Measurements from ENCODE around the gene SHE. TPM values are rescaled to one million over a fixed set of nuclear protein-coding genes. Genes with fewer than 3 reads are reported as not detected.

SHE gene
- total and polyA plus RNA-seq, 10 of the 15 experiments (the other 5 are each of a cell fraction or from before 2014, with no cell fraction given), result under 0.01 to 0.05 (median 0.03) TPM; not detected in 3

GRCh38 chr1:154493276-154493675 is 8.9 kb downstream of the SHE start:
- RAD21 ChIA-PET (ENCODE audit: unreplicated experiment), result interaction anchor here (0.8 to 2.3 kb wide), 3 partner anchors 11 to 53 kb away, joined by 3 to 11 read pairs (median 4); no protein-coding TSS in a partner anchor
- peak; percentile 47 for ATAC-seq
- no peak overlapping the region; the same call in 1 of the 2 replicates for H3K27ac ChIP-seq (ENCODE audit: control insufficient read depth, insufficient read depth)

More at GRCh38 chr1:154493276-154493675, 8.9 kb downstream of the SHE start:
- TF ChIP-seq SPI1 (IDR thresholded peaks at IDR 0.05; ENCODE audit: borderline replicate concordance, insufficient read depth, low read depth, low read length) (peak; percentile 47; the same call in 1 of the 2 replicates), NRF1 (conservative IDR thresholded peaks at IDR 0.05; ENCODE audit: low read depth, low read length) (no peak), ETV6 (conservative IDR thresholded peaks at IDR 0.05 in 1 of 2, IDR thresholded peaks at IDR 0.05 in 1 of 2; ENCODE audit: borderline replicate concordance in 1 of 2, low read depth in 1 of 2) (peak in 1 of 2 experiments; percentile 93; a peak in 2 of 4 replicates), ESRRA (IDR thresholded peaks at IDR 0.05; ENCODE audit: low read length) (no peak), YY1 (IDR thresholded peaks at IDR 0.05; ENCODE audit: low read depth, low read length) (0 out of 2 replicates have a peak, but pooled peaks have one; percentile 11), NKRF (conservative IDR thresholded peaks at IDR 0.05) (no peak), EED (IDR thresholded peaks at IDR 0.05; ENCODE audit: low read depth) (0 out of 2 replicates have a peak, but pooled peaks have one; percentile 51), EZH2 (IDR thresholded peaks at IDR 0.05; ENCODE audit: borderline replicate concordance, control insufficient read depth, low read depth, low read length) (no peak), RUNX3 (IDR thresholded peaks at IDR 0.05; ENCODE audit: low read length) (peak; percentile 51), IKZF1 (conservative IDR thresholded peaks at IDR 0.05) (0 out of 2 replicates have a peak, but pooled peaks have one; percentile 26)
- Histone ChIP-seq H3K79me2 (ENCODE audit: control insufficient read depth, insufficient read depth, low read length) (no peaks in the 10 kb centered on the region), H2AFZ (ENCODE audit: control insufficient read depth, low read depth, low read length) (peak overlapping the region; percentile 19; the same call in 1 of the 2 replicates), H4K20me1 (ENCODE audit: control insufficient read depth, insufficient read depth) (no peaks in the 10 kb centered on the region), H3K27me3 (replicated peaks in 1 of 2; ENCODE audit: control insufficient read depth in 2 of 2, insufficient read depth in 2 of 2, low read length in 1 of 2) (no peaks in the 10 kb centered on the region), H3K4me3 (no peak overlapping the region), H3K9me3 (replicated peaks; ENCODE audit: control insufficient read depth, insufficient read depth, low read length) (no peaks in the 10 kb centered on the region), H3K4me2 (ENCODE audit: control insufficient read depth, insufficient read depth) (peak overlapping the region; percentile 39), H3K9ac (ENCODE audit: control insufficient read depth, insufficient read depth, low read length) (no peak overlapping the region), H3K4me1 (ENCODE audit: control insufficient read depth, insufficient read depth, low read length) (peaks cover 45% of the 10 kb centered on the region), H3K36me3 (ENCODE audit: control insufficient read depth in 2 of 2, insufficient read depth in 2 of 2, low read length in 1 of 2) (no peaks in the 10 kb centered on the region)
- in situ Hi-C loops (cut with MboI), result no loop called here
- 17% methylated on average over 8 of the region's 8 CpGs for WGBS (ENCODE audit: insufficient coverage, insufficient replicate concordance, low lambda C conversion rate, missing lambda C conversion rate)
- CTCF ChIA-PET, result interaction anchor here (0.7 to 10.0 kb wide), 6 partner anchors 12 to 158 kb away, joined by 3 to 80 read pairs (median 8); no protein-coding TSS in a partner anchor
- POLR2A ChIA-PET, result interaction anchor here (1.0 to 1.7 kb wide), 2 partner anchors 10 to 41 kb away, joined by 3 read pairs; no protein-coding TSS in a partner anchor
- SMC1A ChIA-PET (ENCODE audit: uncharacterized antibody, unreplicated experiment), result interaction anchor here (2.0 to 9.3 kb wide), 2 partner anchors 10 to 26 kb away, joined by 7 to 97 read pairs; no protein-coding TSS in a partner anchor
- BruUV-seq (replicated peaks), result no TSS peak
- intact Hi-C loops (cut with micrococcal nuclease; ENCODE audit: unreplicated experiment), result no loop called here
- no peak for DNase-seq (ENCODE audit: low read depth, low spot score)
- peak; percentile 35 for FAIRE-seq

Data from GM12878 (cell line).